NCI-H748 (cell line): ENCODE data around the gene DAPK2.
A peak's percentile ranks its signal among the peaks of the same experiment; 100 is the strongest.
"Not testable (repeated sequence)": the region's sequence is repeated elsewhere in the genome, so short reads cannot be mapped to it uniquely, and the experiment has no call there.

ENCODE experiments used
- DNase-seq: peaks from one replicate; lab custom pipeline; 2025; ENCODE audit not compliant: unreplicated experiment; lab: John Stamatoyannopoulos, UW

The DAPK2 gene

DNA sequence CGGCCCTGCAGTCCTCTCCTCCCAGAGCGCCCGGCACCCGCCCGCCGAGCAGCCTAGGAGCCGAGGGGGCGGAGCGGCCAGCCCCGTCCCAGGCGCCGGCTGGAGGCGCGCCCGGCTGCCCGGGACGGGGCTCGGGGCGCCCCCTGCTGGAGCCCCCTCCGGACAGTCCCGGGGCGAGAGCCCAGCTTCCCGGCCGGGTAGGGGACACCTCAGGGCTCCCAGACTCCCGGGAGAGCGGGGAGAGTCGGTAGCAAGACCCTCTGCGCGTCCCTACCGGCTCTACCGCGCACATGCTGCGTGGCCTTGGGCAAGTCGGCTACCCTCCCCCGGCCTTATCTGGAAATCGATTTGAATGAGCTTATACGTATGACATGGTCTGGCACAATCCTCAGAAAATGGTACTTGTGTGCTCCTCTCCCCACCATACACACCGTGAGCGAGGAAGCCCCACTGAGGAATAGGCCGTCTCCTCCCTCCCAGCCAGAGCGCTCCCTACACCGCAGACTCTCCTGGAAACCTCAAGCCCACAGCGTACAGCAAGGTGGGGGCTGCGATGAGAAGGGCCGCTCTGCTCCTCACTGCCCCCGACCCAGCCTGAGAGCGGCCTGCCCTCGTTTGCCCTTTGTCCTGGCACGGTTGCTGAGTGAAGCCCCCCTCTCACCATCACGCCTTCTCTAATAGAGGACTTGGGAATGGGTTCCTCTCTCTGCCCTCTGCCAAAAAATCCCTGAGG lies at the start of gene DAPK2:
DAPK2 (minus strand) TSS at position 65 of the 733 bp plus-strand sequence. CDS start 6,224 bp downstream, outside the sequence.
- DNase-seq = peak; percentile 72

DNA sequence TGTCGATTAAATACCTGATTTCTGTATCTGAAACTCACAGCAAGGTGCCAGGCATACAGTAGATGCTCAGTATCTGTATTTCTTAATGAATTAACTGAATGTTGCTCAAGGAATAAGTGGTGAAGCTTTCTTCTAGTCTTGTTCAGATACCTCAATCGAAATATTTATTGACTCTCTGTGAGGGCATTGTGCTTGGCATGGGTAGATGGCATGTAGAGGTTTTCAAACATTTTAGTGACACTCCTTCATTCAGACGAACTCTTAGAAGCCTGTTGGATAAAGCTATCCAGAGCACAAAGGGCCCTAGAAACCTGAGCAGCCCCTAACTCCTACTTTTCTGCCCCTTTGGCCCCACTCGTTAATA lies 49.1 kb upstream of the DAPK2 start:
- no peak for DNase-seq

DNA sequence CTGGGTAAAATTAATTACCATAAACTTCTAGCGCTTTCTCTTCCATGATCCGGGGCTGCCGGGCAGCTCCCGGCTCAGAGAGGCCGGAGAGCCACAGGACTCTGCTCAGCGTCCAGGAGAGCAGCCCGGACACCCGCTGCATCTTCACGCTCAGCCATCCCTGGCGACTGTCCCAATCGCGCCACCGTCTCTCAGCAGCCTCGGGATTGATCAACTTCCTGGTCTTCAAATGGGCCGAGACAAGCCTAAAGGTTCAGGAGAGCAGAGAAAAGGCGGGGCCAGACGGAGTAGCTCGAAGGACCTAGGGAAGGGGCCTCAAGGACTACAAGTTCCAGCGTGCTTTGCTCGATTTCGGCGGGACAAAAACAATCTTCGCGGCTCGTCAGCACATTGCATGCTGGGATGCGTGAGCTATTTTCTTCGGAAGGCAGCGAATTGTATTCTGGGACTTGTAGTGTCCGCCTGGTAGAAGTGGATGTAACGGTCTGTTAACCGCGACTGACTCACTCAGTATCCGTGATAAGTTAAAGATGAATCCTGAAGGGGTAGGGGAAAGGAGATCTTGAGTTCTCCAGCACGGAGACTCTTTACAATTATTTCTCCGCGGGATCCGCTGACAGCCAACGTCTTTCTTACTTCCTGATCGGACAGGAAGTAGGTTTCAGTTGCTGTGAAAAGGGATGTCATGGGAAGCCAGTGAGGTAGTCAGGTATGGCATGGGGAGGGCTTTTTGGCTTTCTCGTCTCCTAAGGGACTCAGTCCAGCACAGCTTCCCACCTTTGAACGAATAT lies 47.5 kb upstream of the DAPK2 start, which contains the start of gene CIAO2A:
CIAO2A (minus strand) TSS at position 212 of the 791 bp plus-strand sequence; CDS start at position 142, 70 bp downstream.
- DNase-seq = peak; percentile 96

DNA sequence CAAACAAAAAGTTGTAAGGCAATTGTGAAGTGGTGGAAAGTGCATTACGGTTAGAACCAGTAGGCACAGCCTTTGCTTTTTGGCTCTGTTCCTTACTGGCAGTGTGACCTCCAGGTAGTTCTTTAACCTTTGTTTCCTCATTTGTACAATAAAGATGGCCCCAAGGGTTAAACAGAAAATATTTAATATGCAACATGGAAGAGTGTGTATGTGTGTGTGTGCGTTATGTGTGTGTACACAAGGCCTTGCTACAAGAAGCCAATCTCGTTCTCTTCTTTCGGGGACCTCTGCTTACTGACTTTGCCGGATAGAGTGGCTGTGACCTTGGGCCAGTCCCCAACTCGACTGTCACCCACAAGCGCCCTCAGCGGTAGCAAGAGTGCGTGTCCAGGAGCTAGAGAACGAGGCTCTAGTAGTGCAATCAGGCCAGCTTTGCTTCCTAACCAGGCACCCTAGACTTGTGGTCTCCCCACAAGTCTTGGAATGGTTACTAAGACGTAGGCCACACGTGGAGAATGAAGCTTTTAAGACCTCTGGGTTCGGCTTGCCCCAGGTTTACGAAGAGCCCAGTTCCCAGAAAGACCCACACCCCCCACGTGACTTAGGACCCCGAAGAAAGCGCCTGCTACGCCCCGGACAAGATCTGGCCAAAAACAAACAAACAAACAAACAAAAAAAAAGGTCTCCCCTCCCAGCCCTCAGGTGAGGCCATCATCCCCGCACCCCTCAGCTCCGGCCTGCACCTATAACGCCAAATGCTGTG lies 46.8 kb upstream of the DAPK2 start:
- peak; percentile 22 for DNase-seq

DNA sequence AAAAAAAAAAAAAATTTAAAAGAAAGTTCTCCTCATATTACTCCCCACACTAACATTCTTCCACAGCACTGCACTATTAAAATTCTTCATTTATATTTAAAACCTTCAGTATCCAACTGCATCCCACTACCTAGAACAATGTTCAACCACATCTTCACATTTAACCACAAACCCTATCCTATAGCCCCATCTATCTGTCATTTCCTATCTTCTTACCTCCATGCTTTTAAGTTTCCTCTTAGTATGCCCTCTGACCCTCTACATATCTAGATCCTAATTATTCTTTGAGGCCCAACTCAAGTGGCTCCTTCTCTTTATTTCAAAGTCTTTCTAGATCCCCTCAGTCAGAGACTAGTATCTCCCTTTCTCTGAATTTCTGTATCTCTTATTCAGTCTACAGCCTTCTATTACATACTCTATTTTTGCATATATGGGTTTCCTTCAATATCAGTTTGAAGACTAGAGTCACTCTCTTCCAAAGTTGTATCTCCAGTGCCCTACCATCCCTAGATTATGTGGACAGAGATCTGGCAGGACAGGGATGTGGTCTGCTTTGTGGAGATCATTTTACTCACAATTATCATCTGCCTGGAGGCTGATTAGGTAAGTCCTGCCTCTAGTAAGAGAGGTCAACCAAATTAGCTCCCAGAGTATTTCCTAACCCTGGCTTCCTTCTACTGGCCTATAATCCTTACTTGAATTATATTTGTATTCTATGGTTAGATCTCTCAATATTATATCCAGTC lies 46.0 kb upstream of the DAPK2 start:
- peak; percentile 7 for DNase-seq

DNA sequence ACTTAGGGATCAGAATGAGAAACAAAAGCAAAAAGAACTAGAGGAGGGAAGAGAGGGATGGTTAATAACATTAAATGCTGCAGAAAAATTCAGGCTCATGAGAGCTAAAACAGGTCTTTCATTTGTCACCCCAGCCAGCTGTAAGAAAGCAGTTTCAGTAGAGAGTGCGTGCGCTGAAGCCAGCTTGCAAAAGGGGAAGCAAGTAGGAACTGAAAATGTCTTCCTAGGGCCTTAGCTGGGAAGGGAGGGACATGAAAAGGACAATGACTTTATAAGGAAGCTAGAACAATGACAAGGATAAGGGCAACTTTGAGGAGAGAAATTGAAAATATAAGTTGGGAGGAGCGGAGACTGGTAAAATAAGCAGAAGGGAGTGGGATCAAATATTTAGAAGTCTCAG lies 44.2 kb upstream of the DAPK2 start:
- no peak for DNase-seq

DNA sequence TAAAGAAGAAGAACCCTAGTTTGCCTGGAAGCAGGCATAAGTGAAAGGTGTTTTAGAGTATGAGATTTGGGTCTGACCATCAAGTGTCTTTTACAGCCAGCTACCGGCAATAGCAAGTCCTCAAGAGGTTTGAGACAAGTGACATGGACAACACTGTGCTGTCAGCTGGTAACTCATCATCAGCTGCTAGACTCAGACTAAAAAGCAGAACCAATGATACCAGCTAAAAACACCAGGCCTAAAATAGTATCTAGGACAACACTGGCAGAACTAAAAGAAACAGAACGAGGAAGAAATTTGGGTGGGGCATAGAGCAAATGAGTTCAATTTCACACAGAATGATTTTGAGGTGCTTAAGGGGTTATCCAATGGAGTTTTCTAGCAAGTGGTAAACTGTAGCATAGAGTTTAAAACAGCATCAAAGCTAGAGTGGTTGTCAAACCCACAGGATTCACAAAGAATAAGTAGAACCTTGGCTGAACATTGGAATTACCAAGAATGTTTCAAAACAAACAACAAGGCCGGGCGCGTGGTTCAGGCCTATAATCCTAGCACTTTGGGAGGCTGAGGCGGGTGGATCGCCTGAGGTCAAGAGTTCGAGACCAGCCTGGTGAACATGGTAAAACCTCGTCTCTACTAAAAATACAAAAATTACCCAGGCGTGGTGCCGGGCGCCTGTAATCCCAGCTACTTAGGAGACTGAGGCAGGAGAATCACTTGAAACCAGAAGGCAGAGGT lies 43.4 kb upstream of the DAPK2 start:
- no peak for DNase-seq

DNA sequence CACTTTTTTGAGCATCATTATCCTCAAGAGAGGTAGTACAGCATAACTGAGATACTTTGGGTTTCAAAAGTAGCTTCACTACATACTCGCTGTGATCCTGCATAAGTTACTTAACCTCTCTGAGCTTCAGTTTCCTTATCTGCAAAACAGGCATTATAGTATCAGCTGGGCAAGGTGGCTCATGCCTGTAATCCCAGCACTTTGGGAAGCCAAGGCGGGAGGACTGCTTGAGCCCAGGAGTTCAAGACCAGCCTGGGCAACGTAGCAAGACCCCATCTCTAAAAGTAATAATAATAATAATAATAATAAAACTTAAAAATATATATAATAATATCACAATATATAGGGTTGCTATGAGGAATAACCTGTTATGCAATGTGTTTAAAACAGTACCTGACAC lies 36.5 kb upstream of the DAPK2 start:
- DNase-seq = no peak

DNA sequence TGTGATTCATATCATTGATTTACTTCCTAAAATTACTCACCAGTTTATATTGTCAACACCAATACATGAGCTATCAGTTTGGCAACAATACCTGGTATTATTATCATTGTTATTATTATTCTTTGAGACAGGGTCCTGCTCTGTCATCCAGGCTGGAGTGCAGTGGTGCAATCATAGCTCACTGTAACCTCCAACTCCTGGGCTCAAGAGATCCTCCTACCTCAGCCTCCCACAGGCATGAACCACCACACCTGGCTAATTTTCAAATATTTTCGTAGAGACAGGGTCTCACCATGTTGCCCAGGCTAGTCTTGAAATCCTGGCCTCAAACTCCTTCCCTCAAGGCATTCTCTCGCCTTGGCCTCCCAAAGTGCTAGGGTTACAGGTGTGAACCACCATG lies 27.2 kb upstream of the DAPK2 start:
- DNase-seq = not testable (repeated sequence)

DNA sequence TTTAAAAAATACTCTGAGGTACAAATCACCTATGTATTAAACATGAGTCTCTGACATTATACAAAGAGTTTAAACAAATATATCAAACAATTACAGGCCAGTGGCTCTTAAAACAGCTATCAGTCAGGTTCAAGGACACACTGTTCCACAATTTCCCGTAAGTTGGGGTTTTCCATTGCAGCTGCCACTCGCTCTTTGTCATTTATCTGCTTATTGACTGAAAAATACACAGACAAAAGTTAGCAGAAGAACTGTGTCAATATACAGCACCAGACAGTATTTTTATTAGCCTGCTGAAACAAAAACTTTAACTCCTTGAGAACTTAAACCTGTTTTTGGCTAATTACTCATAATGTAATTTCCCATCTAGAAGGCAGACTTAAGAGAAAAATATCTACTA lies 26.5 kb upstream of the DAPK2 start:
- no peak for DNase-seq

DNA sequence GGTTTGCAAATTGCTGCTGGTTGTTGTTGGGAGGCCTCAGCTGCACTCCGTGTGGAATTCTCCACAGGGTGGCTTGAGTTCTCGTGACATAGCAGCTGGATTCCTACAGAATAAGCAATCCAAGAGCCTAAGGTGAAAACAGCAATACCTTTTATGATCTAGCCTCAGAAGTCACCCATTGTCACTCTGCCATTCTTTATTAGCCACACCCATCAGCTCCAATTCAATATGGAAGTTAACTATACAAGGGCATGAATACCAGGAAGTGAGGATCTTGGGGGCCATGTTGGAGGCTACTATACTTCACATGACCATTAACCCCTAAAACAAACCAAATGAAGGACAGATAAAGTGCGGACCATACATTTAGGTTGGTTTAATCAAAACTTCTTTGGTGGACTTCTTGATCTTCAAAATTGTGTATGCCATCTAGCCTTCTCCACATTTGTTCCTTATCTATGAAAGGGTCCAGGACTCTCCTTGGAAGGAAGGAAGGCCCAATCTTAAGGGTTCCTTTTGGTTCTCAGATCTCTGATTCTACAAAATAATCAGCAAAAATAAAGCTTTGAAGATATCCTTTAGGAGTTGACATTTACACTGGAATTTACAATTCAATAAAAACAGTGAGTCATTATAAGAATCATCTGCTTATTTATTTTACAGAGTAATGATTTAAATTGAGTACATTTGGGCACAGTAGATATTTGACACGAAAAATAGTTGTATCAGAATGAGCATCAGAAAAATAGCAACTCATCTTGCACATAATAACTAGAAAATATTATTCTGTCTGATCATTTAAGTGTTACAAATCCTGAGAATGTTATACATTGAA lies 25.9 kb upstream of the DAPK2 start:
- no peak for DNase-seq

DNA sequence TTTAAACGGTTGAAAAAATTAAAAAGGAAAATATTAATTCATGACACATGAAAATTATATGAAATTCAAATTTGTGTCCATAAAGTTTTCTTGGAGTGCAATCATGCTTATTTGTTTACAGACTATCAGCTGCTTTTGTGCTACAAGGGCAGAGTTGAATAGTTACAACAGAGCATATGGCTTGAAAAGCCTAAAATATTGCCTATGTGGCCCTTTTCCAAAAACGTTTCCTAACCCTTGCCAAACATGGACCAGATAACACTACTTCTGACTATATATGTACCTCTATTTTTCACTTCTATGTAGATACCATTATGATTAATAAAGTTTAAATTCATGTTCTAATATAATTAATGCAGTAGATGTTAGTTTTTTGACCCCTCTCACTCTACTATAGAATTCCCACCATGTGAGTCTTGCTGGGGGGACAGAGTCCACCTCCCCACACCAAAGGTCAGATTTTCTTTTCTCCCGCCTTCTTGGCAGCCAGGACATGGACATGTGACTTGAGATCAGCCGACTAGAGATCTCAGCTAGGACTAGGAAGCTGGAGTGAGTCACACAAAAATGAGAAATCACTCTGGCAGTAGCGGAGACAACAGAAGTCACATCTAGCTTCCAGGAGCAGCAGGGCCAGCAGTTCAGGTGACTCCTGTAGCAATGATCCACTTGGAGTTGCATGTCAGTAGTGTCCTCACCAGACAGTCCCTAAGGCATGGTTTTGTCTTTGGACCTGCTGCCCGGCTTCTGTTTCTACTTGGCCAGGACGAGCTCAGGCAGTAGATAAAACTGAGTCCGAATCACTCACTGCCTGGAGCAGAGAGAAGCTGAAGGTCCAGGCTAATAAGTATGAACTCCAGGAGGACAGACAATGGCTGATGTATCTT lies 24.9 kb upstream of the DAPK2 start:
- no peak for DNase-seq

DNA sequence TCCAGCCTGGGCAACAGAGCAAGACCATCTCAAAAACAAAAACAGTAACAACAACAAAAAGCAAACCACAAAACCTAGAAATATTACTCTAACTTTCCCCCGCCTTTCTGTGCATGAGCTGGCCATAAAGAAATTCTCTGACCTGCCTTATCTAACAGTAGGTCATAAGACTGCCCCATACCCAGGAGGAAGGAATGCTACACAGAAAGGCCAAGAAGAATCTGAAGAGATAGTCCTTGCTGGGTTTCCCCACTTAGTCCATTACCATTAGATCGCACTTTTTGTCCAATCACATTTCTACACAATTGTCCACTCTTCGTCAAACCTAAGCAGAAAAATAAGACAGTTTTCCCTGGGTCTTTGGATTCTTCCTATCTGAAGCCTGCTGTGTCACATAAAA lies 23.8 kb upstream of the DAPK2 start:
- no peak for DNase-seq

DNA sequence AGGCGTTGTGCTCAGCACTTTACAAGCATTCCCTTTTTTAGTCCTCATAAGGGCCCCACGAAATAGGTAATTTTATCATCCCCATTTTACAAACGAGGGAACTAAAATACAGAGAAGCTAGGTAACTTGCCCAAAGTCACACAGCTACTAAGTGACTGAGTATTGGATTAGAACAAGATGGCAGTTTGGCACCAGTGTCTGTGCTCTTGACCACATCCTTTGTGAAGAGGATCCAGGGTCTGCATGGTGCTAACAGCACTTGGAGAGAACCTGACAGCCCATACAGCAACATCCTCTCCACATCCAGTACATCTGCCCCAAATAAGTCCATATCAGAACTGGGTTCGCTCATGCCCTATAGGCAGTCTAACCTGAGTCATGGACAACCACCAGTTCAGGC lies 21.8 kb upstream of the DAPK2 start:
- DNase-seq = no peak

DNA sequence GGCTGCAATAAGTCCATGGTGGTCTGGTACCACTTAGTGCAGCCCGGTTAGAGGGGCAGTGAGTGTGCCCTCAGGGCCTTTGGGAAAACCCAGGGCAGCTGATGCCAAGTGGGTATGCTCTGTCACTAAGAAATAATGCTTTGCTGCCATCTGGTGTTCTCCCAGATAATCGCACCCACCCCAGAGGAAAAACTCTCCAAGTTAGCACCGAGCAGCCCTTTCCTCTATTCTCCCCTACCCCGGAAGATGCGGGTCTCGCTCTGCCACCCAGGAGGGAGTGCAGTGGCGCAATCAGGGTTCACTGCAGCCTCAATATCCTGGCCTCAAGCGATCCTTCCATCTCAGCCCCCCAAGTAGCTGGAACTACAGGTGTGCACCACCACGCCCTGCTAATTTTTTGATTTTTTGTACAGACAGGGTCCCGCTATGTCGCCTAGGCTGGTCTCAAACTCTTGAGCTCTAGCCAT lies 21.3 kb upstream of the DAPK2 start:
- peak; percentile 48 for DNase-seq

DNA sequence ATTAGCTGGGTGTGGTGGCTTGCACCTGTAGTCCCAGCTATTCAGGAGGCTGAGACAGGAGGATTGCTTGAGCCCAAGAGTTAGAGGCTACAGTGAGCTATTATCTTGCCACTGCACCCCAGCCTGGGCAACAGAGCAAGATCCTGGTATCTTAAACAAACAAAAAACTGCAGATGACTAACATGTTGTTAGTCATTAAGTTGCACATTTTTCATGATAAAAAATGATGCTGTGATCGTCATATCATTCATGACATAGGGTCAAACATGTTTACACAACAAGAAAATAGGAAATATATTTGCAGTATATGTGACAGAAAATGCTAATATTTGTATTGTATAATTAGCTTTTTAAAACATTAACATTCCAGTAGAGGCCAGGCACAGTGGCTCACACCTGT lies 20.2 kb upstream of the DAPK2 start:
- DNase-seq = no peak

DNA sequence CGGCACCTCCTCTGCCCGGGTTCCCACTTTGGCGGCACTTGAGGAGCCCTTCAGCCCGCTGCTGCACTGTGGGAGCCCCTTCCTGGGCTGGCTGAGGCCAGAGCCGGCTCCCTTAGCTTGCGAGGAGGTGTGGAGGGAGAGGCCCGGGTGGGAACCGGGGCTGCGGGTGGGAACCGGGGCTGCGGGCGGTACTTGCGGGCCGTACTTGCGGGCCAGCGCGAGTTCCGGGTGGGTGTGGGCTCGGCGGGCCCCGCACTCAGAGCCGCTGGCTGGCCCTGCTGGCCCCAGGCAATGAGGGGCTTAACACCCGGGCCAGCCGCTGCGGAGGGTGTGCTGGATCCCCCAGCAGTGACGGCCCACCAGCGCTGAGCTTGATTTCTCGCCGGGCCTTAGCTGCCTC lies 14.4 kb upstream of the DAPK2 start:
- no peak for DNase-seq

DNA sequence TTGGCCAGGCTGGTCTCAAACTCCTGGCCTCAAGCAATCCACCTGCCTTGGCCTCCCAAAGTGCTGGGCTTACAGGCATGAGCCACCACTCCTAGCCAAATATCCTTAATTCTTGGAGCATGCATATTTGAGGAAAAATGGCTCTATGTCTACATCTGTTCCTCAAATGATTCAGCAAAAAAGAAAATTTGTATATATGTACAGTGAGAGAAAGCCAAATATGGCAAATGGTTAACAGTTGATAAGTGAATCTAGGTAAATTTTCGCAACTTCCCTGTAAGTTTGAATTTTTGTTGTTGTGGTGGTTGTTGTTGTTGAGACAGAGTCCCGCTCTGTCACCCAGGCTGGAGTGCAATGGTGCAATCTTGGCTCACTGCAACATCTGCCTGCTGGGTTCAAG lies 12.8 kb upstream of the DAPK2 start:
- DNase-seq = not testable (repeated sequence)
